Neural cell (in vitro differentiated cells): ENCODE measurements around the gene DPPA4.

Experiments
- CTCF ChIP-seq: fragments of 450-650 bp; IDR thresholded peaks from 2 replicates; pipeline ENCODE4 v1.5.1; 2014; ENCODE audit warnings: antibody characterized with exemption, mild to moderate bottlenecking, moderate library complexity; ENCODE audit not compliant: poor library complexity, severe bottlenecking
- EZH2 ChIP-seq: fragments of 200-600, 300-800 bp; shearing (Covaris generic), sonication (generic); IDR thresholded peaks from 2 replicates; pipeline ENCODE4 v1.6.1; 2014; ENCODE audit warnings: antibody characterized with exemption, low read length, borderline replicate concordance, mild to moderate bottlenecking; ENCODE audit not compliant: insufficient read depth, poor library complexity, severe bottlenecking
- REST ChIP-seq: IDR thresholded peaks from 2 replicates; pipeline ENCODE4 v1.6.1; 2012; ENCODE audit warnings: borderline replicate concordance

GRCh38 chr3:109328202-109328601 is 9.1 kb downstream of the DPPA4 start:
- no peak for TF ChIP-seq CTCF
- no peak for TF ChIP-seq REST
- TF ChIP-seq EZH2, result no peak
